ENCODE data around the gene BCR.

BCR gene

DNA sequence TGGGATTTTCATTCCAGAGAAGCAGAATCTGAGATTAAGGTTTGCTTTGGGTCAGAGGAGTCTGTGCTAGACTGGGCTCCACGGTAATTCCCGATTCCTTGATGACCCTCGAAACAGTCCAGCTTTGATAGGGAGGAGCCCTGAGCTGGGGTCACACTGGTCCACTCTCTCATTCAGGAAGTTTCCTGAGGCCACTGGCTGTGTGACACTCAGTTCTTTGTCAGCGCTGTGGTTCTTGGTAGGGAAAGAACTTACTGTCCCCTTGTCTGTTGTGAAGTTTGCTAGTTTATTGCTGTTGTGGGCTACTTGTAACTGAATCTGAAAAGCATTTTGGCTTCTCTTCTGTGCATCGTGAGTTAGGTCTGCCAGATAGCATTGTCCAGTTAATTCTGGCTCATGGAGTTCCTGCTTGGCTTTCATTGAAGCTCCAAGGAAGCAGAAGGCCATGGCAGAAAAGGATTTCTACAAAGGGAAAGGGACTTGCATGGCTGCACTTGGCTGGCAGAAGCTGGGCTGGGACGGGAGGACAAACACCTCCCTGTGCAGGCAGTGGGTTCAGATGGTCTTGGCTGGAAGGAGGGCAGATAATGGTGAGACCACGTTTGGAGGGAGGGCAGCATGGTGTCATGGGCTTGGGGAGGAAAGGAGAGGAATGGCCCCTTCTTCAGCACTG, 23.3 kb downstream of the BCR start:
- H3K4me3 ChIP-seq (ENCODE audit: low read depth, low read length), result no peak overlapping the region
- TF ChIP-seq, protein P1, sequence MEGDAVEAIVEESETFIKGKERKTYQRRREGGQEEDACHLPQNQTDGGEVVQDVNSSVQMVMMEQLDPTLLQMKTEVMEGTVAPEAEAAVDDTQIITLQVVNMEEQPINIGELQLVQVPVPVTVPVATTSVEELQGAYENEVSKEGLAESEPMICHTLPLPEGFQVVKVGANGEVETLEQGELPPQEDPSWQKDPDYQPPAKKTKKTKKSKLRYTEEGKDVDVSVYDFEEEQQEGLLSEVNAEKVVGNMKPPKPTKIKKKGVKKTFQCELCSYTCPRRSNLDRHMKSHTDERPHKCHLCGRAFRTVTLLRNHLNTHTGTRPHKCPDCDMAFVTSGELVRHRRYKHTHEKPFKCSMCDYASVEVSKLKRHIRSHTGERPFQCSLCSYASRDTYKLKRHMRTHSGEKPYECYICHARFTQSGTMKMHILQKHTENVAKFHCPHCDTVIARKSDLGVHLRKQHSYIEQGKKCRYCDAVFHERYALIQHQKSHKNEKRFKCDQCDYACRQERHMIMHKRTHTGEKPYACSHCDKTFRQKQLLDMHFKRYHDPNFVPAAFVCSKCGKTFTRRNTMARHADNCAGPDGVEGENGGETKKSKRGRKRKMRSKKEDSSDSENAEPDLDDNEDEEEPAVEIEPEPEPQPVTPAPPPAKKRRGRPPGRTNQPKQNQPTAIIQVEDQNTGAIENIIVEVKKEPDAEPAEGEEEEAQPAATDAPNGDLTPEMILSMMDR (IDR thresholded peaks at IDR 0.05; ENCODE audit: low read depth, low read length), result no peak
- in situ Hi-C loops (cut with HindIII; ENCODE audit: low sequenced_read_pairs), result no loop called here
- no peak for DNase-seq (ENCODE audit: low read depth, low spot score)

DNA sequence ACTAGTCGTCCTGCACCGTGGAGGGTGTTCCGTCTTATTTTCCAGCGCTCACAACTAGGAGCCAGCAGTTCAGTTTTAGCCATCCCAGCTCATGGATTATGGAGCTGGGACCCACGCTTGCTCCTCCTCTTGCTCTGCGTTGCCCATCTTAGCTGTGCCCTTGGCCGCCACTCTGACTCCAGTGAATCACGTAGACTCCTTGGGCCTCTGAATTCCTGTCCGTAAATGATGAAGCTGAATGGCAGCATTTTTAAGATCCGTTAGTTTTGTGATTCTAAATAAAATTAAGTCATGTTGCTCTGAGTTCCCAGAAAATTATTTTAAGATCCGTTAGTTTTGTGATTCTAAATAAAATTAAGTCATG, 23.8 kb downstream of the BCR start:
- TF ChIP-seq, protein P1 (IDR thresholded peaks at IDR 0.05; ENCODE audit: low read depth, low read length), result no peak
- no peak overlapping the region for H3K4me3 ChIP-seq (ENCODE audit: low read depth, low read length)
- DNase-seq (ENCODE audit: low read depth, low spot score), result no peak
- in situ Hi-C loops (cut with HindIII; ENCODE audit: low sequenced_read_pairs), result no loop called here

DNA sequence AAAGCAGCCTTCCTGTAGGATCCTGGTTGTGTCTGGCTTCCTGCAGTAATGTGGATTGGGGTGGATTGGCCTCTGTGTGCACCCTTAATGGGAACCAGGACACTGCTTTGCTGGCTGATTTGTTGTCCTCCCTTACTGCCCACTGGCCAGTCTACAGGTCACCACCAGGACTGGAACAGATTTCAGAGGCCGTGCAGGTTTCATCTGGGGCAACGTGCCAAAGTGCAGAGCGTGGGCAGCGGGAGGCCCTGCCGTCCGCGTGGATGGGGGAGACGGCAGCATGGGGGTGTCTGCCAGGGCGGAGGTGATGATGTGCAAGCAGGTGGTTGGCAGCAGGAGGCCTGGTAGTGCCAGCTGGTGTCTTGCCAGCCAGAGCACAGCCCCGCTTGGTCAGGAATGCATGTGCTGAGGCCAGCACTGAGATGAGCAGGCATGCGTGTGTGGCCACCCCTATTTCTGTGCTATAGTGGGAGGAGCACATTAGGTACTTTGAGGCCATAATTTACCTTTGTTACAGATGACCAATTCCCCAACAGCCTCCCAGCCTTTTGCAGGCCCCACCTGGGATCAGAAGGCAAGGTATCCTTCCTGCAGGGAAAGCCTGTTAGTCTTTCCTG, 24.3 kb downstream of the BCR start:
- in situ Hi-C loops (cut with HindIII; ENCODE audit: low sequenced_read_pairs), result no loop called here
- H3K4me3 ChIP-seq (ENCODE audit: low read depth, low read length), result no peak overlapping the region
- no peak for DNase-seq (ENCODE audit: low read depth, low spot score)
- TF ChIP-seq, protein P1 (IDR thresholded peaks at IDR 0.05; ENCODE audit: low read depth, low read length), result no peak

DNA sequence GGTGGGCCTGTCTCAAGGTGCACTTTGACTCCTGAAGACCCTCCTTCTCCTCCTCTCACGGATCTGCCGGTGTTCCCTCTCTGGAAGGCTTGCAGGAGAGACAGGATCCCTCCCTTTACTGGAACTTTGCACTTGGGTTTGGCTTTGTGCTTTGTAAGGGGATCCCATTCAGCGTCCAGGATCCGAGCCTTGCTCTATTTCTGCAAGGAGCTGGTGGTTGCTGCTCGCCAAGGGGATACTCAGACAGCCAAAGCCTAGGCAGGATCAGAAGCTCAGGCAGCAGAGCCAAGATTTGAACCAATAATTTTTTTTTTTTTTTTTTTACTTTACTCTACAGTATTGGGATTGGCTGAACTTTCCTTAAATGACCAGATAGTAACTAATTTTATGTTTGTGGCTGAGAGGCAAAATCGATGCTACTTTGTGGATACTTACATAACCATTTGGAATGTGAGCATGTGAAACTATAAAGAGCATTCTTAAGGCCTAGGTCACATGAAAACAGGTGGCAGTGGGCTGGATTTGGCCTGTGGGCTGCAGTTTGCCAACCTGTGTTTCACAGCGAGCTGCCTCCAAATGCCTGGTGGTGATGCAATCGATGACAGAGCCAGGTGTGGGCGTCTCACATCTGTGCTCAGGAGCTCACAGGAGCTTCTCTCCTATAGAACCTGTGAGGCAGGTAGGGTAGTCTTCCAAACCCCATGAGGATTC, 25.2 kb downstream of the BCR start:
- TF ChIP-seq, protein P1 (IDR thresholded peaks at IDR 0.05; ENCODE audit: low read depth, low read length), result no peak
- DNase-seq (ENCODE audit: low read depth, low spot score), result no peak
- no peak overlapping the region for H3K4me3 ChIP-seq (ENCODE audit: low read depth, low read length)
- in situ Hi-C loops (cut with HindIII; ENCODE audit: low sequenced_read_pairs), result no loop called here

DNA sequence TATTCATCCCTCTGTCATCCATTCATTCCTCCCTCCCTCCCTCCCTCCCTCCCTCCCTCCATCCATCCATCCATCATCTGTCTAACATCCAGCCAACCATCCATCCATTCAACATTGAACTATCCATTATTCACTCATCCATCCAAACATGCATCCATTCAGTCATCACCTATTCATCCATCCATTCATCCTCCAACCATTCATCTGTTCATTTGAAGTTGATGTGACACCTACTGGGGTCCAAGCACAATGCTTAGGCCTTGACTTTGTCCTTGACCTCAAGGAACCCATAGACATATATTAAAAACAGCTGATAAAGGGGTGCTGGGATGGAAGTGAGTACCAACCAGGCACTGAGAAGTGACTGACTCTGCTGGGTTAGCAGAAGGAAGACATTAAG, 26.6 kb downstream of the BCR start:
- in situ Hi-C loops (cut with HindIII; ENCODE audit: low sequenced_read_pairs), result no loop called here
- TF ChIP-seq, protein P1 (IDR thresholded peaks at IDR 0.05; ENCODE audit: low read depth, low read length), result no peak
- H3K4me3 ChIP-seq (ENCODE audit: low read depth, low read length), result no peak overlapping the region
- no peak for DNase-seq (ENCODE audit: low read depth, low spot score)

DNA sequence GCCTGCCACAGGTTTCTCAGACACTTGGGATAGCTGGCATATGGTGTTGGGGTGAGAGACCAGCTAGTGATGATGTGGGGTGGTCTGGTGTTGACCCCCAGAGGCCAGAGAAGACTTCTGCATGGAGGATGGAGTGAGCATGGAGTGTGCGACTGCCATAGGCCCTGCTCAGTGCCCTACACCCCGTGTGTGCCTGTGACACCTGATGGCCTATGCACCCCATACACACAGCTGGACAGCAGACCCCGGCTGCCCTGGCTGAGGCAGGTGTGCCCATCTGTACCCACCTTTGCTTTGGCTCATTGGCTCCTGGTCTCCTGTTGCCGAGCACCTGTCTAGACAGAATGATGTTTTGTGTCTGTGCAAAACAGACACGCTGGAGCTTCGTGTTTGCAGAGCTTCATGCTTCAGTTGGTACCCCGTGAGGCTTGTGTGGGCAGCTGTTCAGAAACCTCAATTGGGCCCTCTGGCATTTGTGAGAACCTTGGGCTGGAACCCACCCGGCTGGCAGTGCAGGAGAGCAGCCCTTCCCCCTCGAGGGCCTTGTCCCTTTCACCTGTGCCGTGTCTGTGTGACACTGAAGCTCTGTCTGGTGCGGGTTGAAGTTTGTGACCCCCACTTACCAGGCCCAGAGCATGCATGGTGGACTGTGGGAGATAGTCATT, 27.6 kb downstream of the BCR start:
- DNase-seq (ENCODE audit: low read depth, low spot score), result no peak
- H3K4me3 ChIP-seq (ENCODE audit: low read depth, low read length), result no peak overlapping the region
- TF ChIP-seq, protein P1 (IDR thresholded peaks at IDR 0.05; ENCODE audit: low read depth, low read length), result no peak
- in situ Hi-C loops (cut with HindIII; ENCODE audit: low sequenced_read_pairs), result no loop called here
